SK-N-MC (cell line): Measurements from ENCODE around the gene LAMA3.

Source experiments
- DNase-seq: peaks from one replicate; pipeline ENCODE4 v3.0.0-alpha.2; 2011; ENCODE audit warnings: low read depth, low spot score
- H3K27ac ChIP-seq: fragments of 200-600 bp; sonication (generic); 2 replicates; pipeline ENCODE4 v1.5.1; 2016; ENCODE audit warnings: mixed run types
- H3K36me3 ChIP-seq: fragments of 200-600 bp; sonication (generic); 2 replicates; pipeline ENCODE4 v1.6.1; 2017; ENCODE audit warnings: antibody characterized with exemption, low read length, mixed read lengths; ENCODE audit not compliant: insufficient read depth
- H3K4me3 ChIP-seq: fragments of 200-600 bp; sonication (generic); 2 replicates; pipeline ENCODE4 v1.5.1; 2016
- H3K9ac ChIP-seq: fragments of 200-600 bp; sonication (generic); 2 replicates; pipeline ENCODE4 v1.8.0; 2017; ENCODE audit warnings: mixed run types, mixed read lengths; ENCODE audit not compliant: insufficient read length
- H3K9me3 ChIP-seq: fragments of 200-600 bp; sonication (generic); 2 replicates; pipeline ENCODE4 v1.6.1; 2017; ENCODE audit warnings: low read depth, mild to moderate bottlenecking, antibody characterized with exemption, low read length, moderate library complexity, mixed read lengths
- EZH2 ChIP-seq: fragments of 200-600 bp; sonication (generic); IDR thresholded peaks from one replicate; pipeline ENCODE4 v1.6.1; 2017; ENCODE audit warnings: antibody characterized with exemption
- FOXP2 ChIP-seq: optimal IDR thresholded peaks from 2 replicates; pipeline ENCODE3; 2011; ENCODE audit warnings: mild to moderate bottlenecking, moderate library complexity; ENCODE audit not compliant: insufficient read depth; ENCODE audit errors: extremely low read length, control extremely low read depth
- POLR2AphosphoS5 ChIP-seq: IDR thresholded peaks from 2 replicates; pipeline ENCODE4 v1.6.1; 2012; ENCODE audit warnings: mild to moderate bottlenecking, low read depth, low read length, borderline replicate concordance

Gene LAMA3

GRCh38 chr18:23920054-23920453 lies 230.8 kb downstream of the LAMA3 start:
- H3K27ac ChIP-seq = no peak overlapping the region
- no peak overlapping the region for H3K4me3 ChIP-seq
- no peaks in the 10 kb centered on the region for H3K36me3 ChIP-seq
- no peak overlapping the region for H3K9ac ChIP-seq
- TF ChIP-seq FOXP2 (no peak), EZH2 (no peak), POLR2AphosphoS5 (no peak)
- no peaks in the 10 kb centered on the region for H3K9me3 ChIP-seq
- no peak for DNase-seq

- no peak overlapping the region for H3K4me3 ChIP-seq
- peak; percentile 10 for DNase-seq
- no peak overlapping the region for H3K9ac ChIP-seq
- TF ChIP-seq EZH2 (no peak), POLR2AphosphoS5 (no peak), FOXP2 (no peak)
- no peak overlapping the region for H3K27ac ChIP-seq
- H3K9me3 ChIP-seq = no peaks in the 10 kb centered on the region
- no peaks in the 10 kb centered on the region for H3K36me3 ChIP-seq
Observed at GRCh38 chr18:23921716-23922285, 232.5 kb downstream of the LAMA3 start.

GRCh38 chr18:23922939-23923338 lies 233.7 kb downstream of the LAMA3 start:
- Histone ChIP-seq H3K9ac (no peak overlapping the region), H3K27ac (no peak overlapping the region), H3K4me3 (no peak overlapping the region), H3K9me3 (no peaks in the 10 kb centered on the region), H3K36me3 (no peaks in the 10 kb centered on the region)
- DNase-seq = no peak
- TF ChIP-seq POLR2AphosphoS5 (no peak), EZH2 (no peak), FOXP2 (no peak)

GRCh38 chr18:23924813-23925212 lies 235.6 kb downstream of the LAMA3 start:
- TF ChIP-seq POLR2AphosphoS5 = no peak
- TF ChIP-seq EZH2 = no peak
- no peak for TF ChIP-seq FOXP2
- Histone ChIP-seq H3K9ac (no peak overlapping the region), H3K4me3 (no peak overlapping the region), H3K27ac (no peak overlapping the region), H3K36me3 (no peaks in the 10 kb centered on the region), H3K9me3 (no peaks in the 10 kb centered on the region)
- DNase-seq = no peak

- Histone ChIP-seq H3K27ac (no peak overlapping the region), H3K9me3 (no peaks in the 10 kb centered on the region), H3K36me3 (no peaks in the 10 kb centered on the region), H3K9ac (no peak overlapping the region), H3K4me3 (no peak overlapping the region)
- peak; percentile 52 for DNase-seq
- no peak for TF ChIP-seq FOXP2
- no peak for TF ChIP-seq EZH2
- TF ChIP-seq POLR2AphosphoS5 = no peak
Observed at GRCh38 chr18:23926571-23926970, 237.3 kb downstream of the LAMA3 start.

GRCh38 chr18:23927821-23928746 lies 238.8 kb downstream of the LAMA3 start:
- DNase-seq = no peak
- no peak overlapping the region for H3K9ac ChIP-seq
- H3K36me3 ChIP-seq = no peaks in the 10 kb centered on the region
- H3K4me3 ChIP-seq = no peak overlapping the region
- no peak overlapping the region for H3K27ac ChIP-seq
- TF ChIP-seq FOXP2 (no peak), POLR2AphosphoS5 (no peak)
- no peaks in the 10 kb centered on the region for H3K9me3 ChIP-seq

- TF ChIP-seq FOXP2 (no peak), EZH2 (no peak)
- Histone ChIP-seq H3K9me3 (no peaks in the 10 kb centered on the region), H3K27ac (no peak overlapping the region)
Observed at GRCh38 chr18:23929362-23929930, 240.2 kb downstream of the LAMA3 start.

GRCh38 chr18:23930002-23930401 lies 240.7 kb downstream of the LAMA3 start:
- no peak overlapping the region for H3K27ac ChIP-seq
- DNase-seq = no peak
- H3K36me3 ChIP-seq = no peaks in the 10 kb centered on the region
- H3K9ac ChIP-seq = no peak overlapping the region
- no peak overlapping the region for H3K4me3 ChIP-seq
- no peaks in the 10 kb centered on the region for H3K9me3 ChIP-seq
- TF ChIP-seq POLR2AphosphoS5 (no peak), EZH2 (no peak), FOXP2 (no peak)

More at GRCh38 chr18:23929362-23929930, 240.2 kb downstream of the LAMA3 start:
- H3K36me3 ChIP-seq = no peaks in the 10 kb centered on the region
- no peak for DNase-seq
- H3K9ac ChIP-seq = no peak overlapping the region
- H3K4me3 ChIP-seq = no peak overlapping the region
